Measurements from ENCODE around the gene STN1. TPM values are rescaled to one million over a fixed set of nuclear protein-coding genes. Genes with fewer than 3 reads are reported as not detected.

Gene STN1
- total and polyA plus RNA-seq, 5 donors from 2014 or later = 44.1 to 122 (median 106) TPM

- Mint-ChIP-seq H3K27ac (no peak overlapping the region), H3K4me1 (peaks cover 0 to 3% (median 0%) of the 10 kb centered on the region in 4 donors), H3K27me3 (no peaks in the 10 kb centered on the region), H3K9me3 (peaks cover 0 to 3% (median 0%) of the 10 kb centered on the region in 7 donors), H3K36me3 (no peaks in the 10 kb centered on the region), H3K4me3 (no peak overlapping the region)
- H3K36me3 ChIP-seq (ENCODE audit: control insufficient read depth, insufficient read depth, low read length) = no peaks in the 10 kb centered on the region
- no peak for ATAC-seq (ENCODE audit: low read depth in 2 of 2)
- DNase-seq = no peak
- H3K4me3 ChIP-seq (ENCODE audit: low read depth, low read length) = no peak overlapping the region
- no peaks in the 10 kb centered on the region for H3K4me1 ChIP-seq (ENCODE audit: control insufficient read depth, insufficient read depth, low read length, poor library complexity, severe bottlenecking)
- peaks cover 0 to 5% of the 10 kb centered on the region in 2 experiments for H3K9me3 ChIP-seq (ENCODE audit: control insufficient read depth in 2 of 2, low read length in 2 of 2)
- H3K27me3 ChIP-seq (ENCODE audit: control insufficient read depth, insufficient read depth, low read length) = no peaks in the 10 kb centered on the region
- H3K27ac ChIP-seq (ENCODE audit: insufficient read depth, low read length, poor library complexity, severe bottlenecking) = no peak overlapping the region
Measured at GRCh38 chr10:103837370-103838069, 80.5 kb downstream of the STN1 start.

- Histone ChIP-seq H3K4me3 (ENCODE audit: low read depth, low read length) (no peak overlapping the region), H3K4me1 (ENCODE audit: control insufficient read depth, insufficient read depth, low read length, poor library complexity, severe bottlenecking) (no peaks in the 10 kb centered on the region), H3K27ac (ENCODE audit: insufficient read depth, low read length, poor library complexity, severe bottlenecking) (no peak overlapping the region), H3K9me3 (ENCODE audit: control insufficient read depth in 2 of 2, low read length in 2 of 2) (peaks cover 0 to 5% of the 10 kb centered on the region in 2 experiments), H3K36me3 (ENCODE audit: control insufficient read depth, insufficient read depth, low read length) (no peaks in the 10 kb centered on the region), H3K27me3 (ENCODE audit: control insufficient read depth, insufficient read depth, low read length) (no peaks in the 10 kb centered on the region)
- Mint-ChIP-seq H3K4me3 (no peak overlapping the region), H3K4me1 (no peaks in the 10 kb centered on the region), H3K27ac (no peak overlapping the region), H3K27me3 (no peaks in the 10 kb centered on the region), H3K9me3 (peaks cover 0 to 10% (median 0%) of the 10 kb centered on the region in 7 donors), H3K36me3 (no peaks in the 10 kb centered on the region)
- no peak for ATAC-seq (ENCODE audit: low read depth in 2 of 2)
- no peak for DNase-seq
Measured at GRCh38 chr10:103836861-103837260, 81.1 kb downstream of the STN1 start.

GRCh38 chr10:103836273-103836672 is 81.7 kb downstream of the STN1 start:
- ATAC-seq (ENCODE audit: low read depth in 2 of 2) (no peak), DNase-seq (no peak)
- Histone ChIP-seq H3K9me3 (ENCODE audit: control insufficient read depth in 2 of 2, low read length in 2 of 2) (peaks cover 0 to 5% of the 10 kb centered on the region in 2 experiments), H3K4me1 (ENCODE audit: control insufficient read depth, insufficient read depth, low read length, poor library complexity, severe bottlenecking) (no peaks in the 10 kb centered on the region), H3K27me3 (ENCODE audit: control insufficient read depth, insufficient read depth, low read length) (no peaks in the 10 kb centered on the region), H3K36me3 (ENCODE audit: control insufficient read depth, insufficient read depth, low read length) (no peaks in the 10 kb centered on the region), H3K27ac (ENCODE audit: insufficient read depth, low read length, poor library complexity, severe bottlenecking) (no peak overlapping the region), H3K4me3 (ENCODE audit: low read depth, low read length) (no peak overlapping the region)
- H3K36me3 Mint-ChIP-seq = no peaks in the 10 kb centered on the region
- H3K27me3 Mint-ChIP-seq = no peaks in the 10 kb centered on the region
- H3K9me3 Mint-ChIP-seq = peaks cover 0 to 10% (median 0%) of the 10 kb centered on the region in 7 donors
- H3K4me3 Mint-ChIP-seq = no peak overlapping the region
- H3K4me1 Mint-ChIP-seq = no peaks in the 10 kb centered on the region
- peak overlapping the region in 1 of 3 donors; percentile 73 for H3K27ac Mint-ChIP-seq

GRCh38 chr10:103835096-103836050 is 82.6 kb downstream of the STN1 start:
- no peaks in the 10 kb centered on the region for H3K4me1 Mint-ChIP-seq
- no peak overlapping the region for H3K27ac ChIP-seq (ENCODE audit: insufficient read depth, low read length, poor library complexity, severe bottlenecking)
- peaks cover 0 to 10% (median 0%) of the 10 kb centered on the region in 7 donors for H3K9me3 Mint-ChIP-seq
- H3K27ac Mint-ChIP-seq = peak overlapping the region in 1 of 3 donors; percentile 7
- no peaks in the 10 kb centered on the region for H3K36me3 Mint-ChIP-seq
- no peak for DNase-seq
- peaks cover 0 to 5% of the 10 kb centered on the region in 2 experiments for H3K9me3 ChIP-seq (ENCODE audit: control insufficient read depth in 2 of 2, low read length in 2 of 2)
- H3K4me1 ChIP-seq (ENCODE audit: control insufficient read depth, insufficient read depth, low read length, poor library complexity, severe bottlenecking) = no peaks in the 10 kb centered on the region
- no peaks in the 10 kb centered on the region for H3K27me3 ChIP-seq (ENCODE audit: control insufficient read depth, insufficient read depth, low read length)
- H3K4me3 ChIP-seq (ENCODE audit: low read depth, low read length) = no peak overlapping the region
- no peak for ATAC-seq (ENCODE audit: low read depth in 2 of 2)
- H3K36me3 ChIP-seq (ENCODE audit: control insufficient read depth, insufficient read depth, low read length) = no peaks in the 10 kb centered on the region
- H3K27me3 Mint-ChIP-seq = no peaks in the 10 kb centered on the region
- H3K4me3 Mint-ChIP-seq = no peak overlapping the region

GRCh38 chr10:103834436-103835095 is 83.4 kb downstream of the STN1 start:
- Histone ChIP-seq H3K27me3 (ENCODE audit: control insufficient read depth, insufficient read depth, low read length) (no peaks in the 10 kb centered on the region), H3K4me3 (ENCODE audit: low read depth, low read length) (no peak overlapping the region), H3K4me1 (ENCODE audit: control insufficient read depth, insufficient read depth, low read length, poor library complexity, severe bottlenecking) (no peaks in the 10 kb centered on the region), H3K9me3 (ENCODE audit: control insufficient read depth in 2 of 2, low read length in 2 of 2) (peaks cover 0 to 5% of the 10 kb centered on the region in 2 experiments), H3K36me3 (ENCODE audit: control insufficient read depth, insufficient read depth, low read length) (no peaks in the 10 kb centered on the region), H3K27ac (ENCODE audit: insufficient read depth, low read length, poor library complexity, severe bottlenecking) (no peak overlapping the region)
- peaks cover 0 to 10% (median 0%) of the 10 kb centered on the region in 7 donors for H3K9me3 Mint-ChIP-seq
- no peak for ATAC-seq (ENCODE audit: low read depth in 2 of 2)
- H3K27me3 Mint-ChIP-seq = no peaks in the 10 kb centered on the region
- no peak for DNase-seq
- H3K4me1 Mint-ChIP-seq = no peaks in the 10 kb centered on the region
- no peak overlapping the region for H3K4me3 Mint-ChIP-seq
- H3K36me3 Mint-ChIP-seq = no peaks in the 10 kb centered on the region
- H3K27ac Mint-ChIP-seq = no peak overlapping the region

DNA sequence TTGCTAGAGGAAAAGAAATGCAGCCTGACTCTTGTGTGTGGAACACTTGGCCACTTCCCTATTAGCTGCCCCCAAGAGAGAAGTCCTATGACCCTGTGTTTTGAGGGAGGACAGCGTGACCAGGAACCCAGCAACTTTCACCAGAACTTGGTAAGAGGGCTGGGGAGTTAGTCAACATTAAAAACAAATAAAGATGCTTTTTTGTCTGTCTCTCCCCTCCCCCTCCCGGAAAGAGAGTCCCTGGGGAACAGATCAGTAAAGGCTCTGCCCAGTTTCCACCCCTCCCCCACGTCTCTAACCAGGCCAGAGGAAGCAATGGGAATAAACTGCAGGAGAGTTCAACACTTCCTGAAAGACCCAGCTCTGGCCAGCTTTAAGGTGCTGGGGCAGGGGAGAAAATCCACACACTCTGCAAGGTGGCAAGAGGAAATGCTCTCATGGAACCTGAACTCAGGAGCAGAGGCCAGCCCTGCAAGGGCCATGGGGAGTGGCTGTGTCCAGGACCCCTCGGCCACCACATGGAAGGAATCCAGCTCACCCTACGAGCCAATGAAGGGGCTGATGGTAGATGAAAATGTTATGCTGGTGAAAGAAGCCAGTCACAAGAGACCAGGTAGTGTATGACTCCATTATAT is 84.1 kb downstream of the STN1 start:
- no peak overlapping the region for H3K4me3 ChIP-seq (ENCODE audit: low read depth, low read length)
- no peak overlapping the region for H3K4me3 Mint-ChIP-seq
- H3K36me3 Mint-ChIP-seq = no peaks in the 10 kb centered on the region
- no peak overlapping the region for H3K27ac ChIP-seq (ENCODE audit: insufficient read depth, low read length, poor library complexity, severe bottlenecking)
- H3K27me3 ChIP-seq (ENCODE audit: control insufficient read depth, insufficient read depth, low read length) = no peaks in the 10 kb centered on the region
- peaks cover 0 to 5% of the 10 kb centered on the region in 2 experiments for H3K9me3 ChIP-seq (ENCODE audit: control insufficient read depth in 2 of 2, low read length in 2 of 2)
- H3K4me1 ChIP-seq (ENCODE audit: control insufficient read depth, insufficient read depth, low read length, poor library complexity, severe bottlenecking) = no peaks in the 10 kb centered on the region
- DNase-seq = no peak
- H3K27me3 Mint-ChIP-seq = peaks cover 2% of the 10 kb centered on the region
- no peak for ATAC-seq (ENCODE audit: low read depth in 2 of 2)
- H3K36me3 ChIP-seq (ENCODE audit: control insufficient read depth, insufficient read depth, low read length) = no peaks in the 10 kb centered on the region
- no peaks in the 10 kb centered on the region for H3K4me1 Mint-ChIP-seq
- H3K27ac Mint-ChIP-seq = no peak overlapping the region
- H3K9me3 Mint-ChIP-seq = peaks cover 0 to 10% (median 0%) of the 10 kb centered on the region in 7 donors

DNA sequence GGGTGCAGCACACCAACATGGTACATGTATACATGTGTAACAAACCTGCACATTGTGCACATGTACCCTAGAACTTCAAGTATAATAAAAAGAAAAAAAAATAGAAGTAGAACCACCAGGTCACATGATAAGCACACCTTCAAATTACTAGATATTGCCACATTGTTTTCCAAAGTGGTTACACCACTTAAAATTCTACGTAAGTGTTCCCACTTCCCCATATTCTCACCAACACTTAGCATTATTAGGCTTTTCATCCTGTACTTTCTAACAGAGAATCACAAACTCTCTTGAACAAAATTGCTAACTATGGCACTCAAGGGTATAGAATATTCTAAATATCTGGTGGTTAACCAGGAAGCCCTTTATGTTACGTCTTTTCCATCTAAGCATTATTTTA is 85.2 kb downstream of the STN1 start:
- H3K27me3 ChIP-seq (ENCODE audit: control insufficient read depth, insufficient read depth, low read length) = no peaks in the 10 kb centered on the region
- no peaks in the 10 kb centered on the region for H3K36me3 ChIP-seq (ENCODE audit: control insufficient read depth, insufficient read depth, low read length)
- no peak overlapping the region for H3K27ac Mint-ChIP-seq
- no peak overlapping the region for H3K4me3 ChIP-seq (ENCODE audit: low read depth, low read length)
- no peaks in the 10 kb centered on the region for H3K4me1 ChIP-seq (ENCODE audit: control insufficient read depth, insufficient read depth, low read length, poor library complexity, severe bottlenecking)
- DNase-seq (no peak), ATAC-seq (ENCODE audit: low read depth in 2 of 2) (no peak)
- no peaks in the 10 kb centered on the region for H3K4me1 Mint-ChIP-seq
- peaks cover 0 to 5% of the 10 kb centered on the region in 2 experiments for H3K9me3 ChIP-seq (ENCODE audit: control insufficient read depth in 2 of 2, low read length in 2 of 2)
- no peak overlapping the region for H3K27ac ChIP-seq (ENCODE audit: insufficient read depth, low read length, poor library complexity, severe bottlenecking)
- H3K36me3 Mint-ChIP-seq = no peaks in the 10 kb centered on the region
- H3K4me3 Mint-ChIP-seq = no peak overlapping the region
- H3K27me3 Mint-ChIP-seq = peaks cover 6% of the 10 kb centered on the region
- peaks cover 0 to 10% (median 0%) of the 10 kb centered on the region in 7 donors for H3K9me3 Mint-ChIP-seq
